Coronary artery (tissue), 2 donors: ENCODE measurements around the gene ENTPD6.
A peak's percentile ranks its signal among the peaks of the same experiment; 100 is the strongest.

Experiments used
- DNase-seq: peaks from one replicate; pipeline ENCODE4 v3.0.0-alpha.2; 2017; ENCODE audit warnings: low spot score
- H3K27ac ChIP-seq, 2 donors: fragments of 200-600 bp; sonication (generic); one replicate each; pipeline ENCODE4 v1.5.1; 2016 to 2019
- H3K4me3 ChIP-seq: fragments of 200-600 bp; sonication (generic); 2 replicates; pipeline ENCODE4 v1.5.1; 2016; ENCODE audit warnings: mild to moderate bottlenecking, moderate library complexity
- CTCF ChIP-seq: fragments of 200-600 bp; sonication (generic); IDR thresholded peaks from one replicate; pipeline ENCODE4 v1.5.1; 2019; ENCODE audit warnings: antibody characterized with exemption

Gene ENTPD6

GRCh38 chr20:25197183-25197869 lies 1.8 kb downstream of the ENTPD6 start:
- TF ChIP-seq CTCF = no peak
- Histone ChIP-seq H3K4me3 (peak overlapping the region; percentile 98), H3K27ac (peak overlapping the region in 1 of 2 donors; percentile 94)
- no peak for DNase-seq

- Histone ChIP-seq H3K27ac (peak overlapping the region in 1 of 2 donors; percentile 94), H3K4me3 (no peak overlapping the region)
- TF ChIP-seq CTCF = no peak
- no peak for DNase-seq
Observed at GRCh38 chr20:25197870-25198190, 2.3 kb downstream of the ENTPD6 start.

- no peak for TF ChIP-seq CTCF
- H3K4me3 ChIP-seq = no peak overlapping the region
- DNase-seq = no peak
- H3K27ac ChIP-seq = peak overlapping the region in 1 of 2 donors; percentile 27
Observed at GRCh38 chr20:25198663-25199383, 3.3 kb downstream of the ENTPD6 start.

- no peak overlapping the region for H3K4me3 ChIP-seq
- H3K27ac ChIP-seq = peak overlapping the region in 1 of 2 donors; percentile 27
- no peak for TF ChIP-seq CTCF
- no peak for DNase-seq
Observed at GRCh38 chr20:25199473-25200260, 4.2 kb downstream of the ENTPD6 start.

- Histone ChIP-seq H3K27ac (no peak overlapping the region), H3K4me3 (no peak overlapping the region)
- no peak for TF ChIP-seq CTCF
- no peak for DNase-seq
Observed at GRCh38 chr20:25203089-25203488, 7.6 kb downstream of the ENTPD6 start.

GRCh38 chr20:25203871-25204320 lies 8.4 kb downstream of the ENTPD6 start:
- Histone ChIP-seq H3K4me3 (no peak overlapping the region), H3K27ac (no peak overlapping the region)
- no peak for TF ChIP-seq CTCF
- DNase-seq = peak; percentile 9
